HepG2 (cell line): Measurements from ENCODE around the gene SFXN5.

ENCODE experiments used
- CREB1 ChIP-seq, 2 experiments: fragments of 450-650 bp in 1 of 2; IDR thresholded peaks; 2 replicates each; pipeline ENCODE4 v1.6.1; 2016 to 2017; ENCODE audit warnings: control low read depth in 1 of 2, mild to moderate bottlenecking in 1 of 2, missing compliant biosample characterization in 1 of 2, missing genetic modification characterization in 1 of 2
- CTCF ChIP-seq: sonication (generic); formaldehyde crosslinking; IDR thresholded peaks from 2 replicates; pipeline ENCODE4 v1.5.0; 2020; ENCODE audit warnings: mild to moderate bottlenecking, missing genetic modification reagents, moderate library complexity
- POLR2A ChIP-seq, 2 experiments: IDR thresholded peaks; 2 replicates each; pipeline ENCODE4 v1.6.1; 2011; ENCODE audit warnings: low read depth in 2 of 2, low read length in 2 of 2, mild to moderate bottlenecking in 1 of 2, moderate library complexity in 1 of 2; ENCODE audit not compliant: insufficient read depth in 1 of 2
- ZNF747 ChIP-seq: sonication (generic); formaldehyde crosslinking; IDR thresholded peaks from 2 replicates; pipeline ENCODE4 v1.8.1; 2023; ENCODE audit warnings: missing genetic modification reagents, mild to moderate bottlenecking, borderline replicate concordance

DNA sequence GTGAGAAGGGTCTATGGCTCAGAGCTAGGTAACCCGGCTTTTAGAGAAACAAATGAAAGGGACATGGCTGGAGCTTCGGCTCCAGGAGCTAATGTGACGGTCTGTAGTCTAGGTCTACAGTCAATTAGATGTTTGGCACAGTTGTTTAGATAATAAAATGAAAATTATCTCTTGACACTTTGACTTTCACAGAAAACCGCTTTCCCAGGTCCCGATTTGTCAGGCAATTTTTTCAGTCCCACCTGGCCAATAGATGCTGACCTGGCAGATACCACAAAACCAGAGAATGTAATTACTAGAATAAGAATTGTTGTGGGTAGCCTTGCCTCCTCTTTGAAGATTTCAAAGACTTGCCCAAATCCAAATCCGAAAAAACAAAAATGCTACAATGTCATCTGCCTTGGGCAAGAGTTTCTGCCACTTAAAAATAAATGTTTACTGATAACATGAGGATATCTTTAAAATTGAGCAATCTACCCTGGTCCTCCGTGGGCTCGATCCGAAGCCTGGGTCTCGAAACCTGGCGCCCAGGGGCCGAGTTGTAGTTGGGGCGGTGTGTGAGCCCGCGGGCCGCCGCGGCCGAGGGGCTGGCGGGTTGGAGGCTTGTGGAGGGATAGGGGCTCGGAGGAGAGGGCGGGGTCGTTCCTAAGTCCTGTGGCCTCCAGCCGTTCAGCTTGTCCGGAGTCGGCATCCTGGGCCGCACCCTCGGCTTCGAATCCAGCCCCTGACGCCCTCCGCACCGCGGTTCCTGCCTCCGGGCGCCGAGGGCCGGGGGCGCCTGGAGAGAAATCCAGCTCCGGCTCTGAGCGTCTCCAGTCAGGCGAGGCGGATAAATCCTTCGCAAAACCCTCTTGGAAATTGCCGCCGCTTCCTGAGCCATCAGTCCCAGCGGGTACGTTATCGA is 151.8 kb downstream of the SFXN5 start:
- TF ChIP-seq ZNF747 (CRISPR knock-in tag) (no peak), CTCF (CRISPR knock-in tag) (no peak), POLR2A (IDR thresholded peaks at IDR 0.05; ENCODE audit: insufficient read depth in 1 of 2, low read depth in 2 of 2, low read length in 2 of 2) (no peak), CREB1 (IDR thresholded peaks at IDR 0.05) (no peak), CREB1 (CRISPR knock-in tag; IDR thresholded peaks at IDR 0.05) (no peak)
